Panc1 (cell line): ENCODE data around the gene FSD1. TPM values are rescaled to one million over a fixed set of nuclear protein-coding genes. Genes with fewer than 3 reads are reported as not detected.

Source experiments
- ATAC-seq: fragments of 200-7000 bp; cut with Tn5 transposase; 2 replicates; pipeline ENCODE4 v1.9.1; 2020; ENCODE audit warnings: mild to moderate bottlenecking, moderate library complexity
- BruUV-seq: library from RNA; stranded (reverse); fragments of 400-500 nt; replicated peaks from 2 replicates; lab custom pipeline; 2021; lab: Mats Ljungman, UMichigan
- CTCF ChIA-PET: fragments of 300-600 bp; sonication (Branson Sonifier 250); formaldehyde crosslinking; loops from one replicate; lab custom pipeline; 2022; ENCODE audit warnings: antibody characterized with exemption; lab: Charles Lee
- POLR2A ChIA-PET: fragments of 300-600 bp; sonication (Branson Sonifier 250); formaldehyde crosslinking; loops from one replicate; lab custom pipeline; 2022; ENCODE audit warnings: antibody characterized with exemption; lab: Charles Lee
- DNase-seq: peaks from one replicate; pipeline ENCODE4 v3.0.0-alpha.2; 2010; ENCODE audit warnings: low read depth, low spot score
- H3K27ac ChIP-seq: 2 replicates; pipeline ENCODE4 v1.5.1; 2011; ENCODE audit warnings: mild to moderate bottlenecking, low read length, inconsistent platforms
- H3K27me3 ChIP-seq: fragments of 200-500 bp; sonication (Bioruptor generic); 2 replicates; pipeline ENCODE4 v1.6.0; 2014; ENCODE audit warnings: low read length, inconsistent platforms; ENCODE audit not compliant: control insufficient read depth, insufficient read depth
- H3K36me3 ChIP-seq: fragments of 200-500 bp; sonication (Bioruptor generic); 2 replicates; pipeline ENCODE4 v1.5.1; 2014; ENCODE audit warnings: inconsistent platforms, mild to moderate bottlenecking, low read length, moderate library complexity; ENCODE audit not compliant: control insufficient read depth, insufficient read depth
- H3K4me1 ChIP-seq: 2 replicates; pipeline ENCODE4 v1.5.1; 2011; ENCODE audit warnings: inconsistent platforms, mild to moderate bottlenecking, low read length, moderate library complexity; ENCODE audit not compliant: control insufficient read depth, insufficient read depth
- H3K4me3 ChIP-seq, 2 experiments: 2 replicates each; pipeline ENCODE4 v1.5.1; 2011 to 2012; ENCODE audit warnings: low read depth in 2 of 2, low read length in 2 of 2, mild to moderate bottlenecking in 2 of 2, inconsistent platforms in 1 of 2, moderate library complexity in 1 of 2
- H3K9me3 ChIP-seq: fragments of 200-500 bp; sonication (Bioruptor generic); 2 replicates; pipeline ENCODE4 v1.5.1; 2014; ENCODE audit warnings: low read depth, mild to moderate bottlenecking, inconsistent platforms, low read length, moderate library complexity; ENCODE audit not compliant: control insufficient read depth, insufficient read depth
- CTCF ChIP-seq: fragments of 450-650 bp; IDR thresholded peaks from 2 replicates; pipeline ENCODE4 v1.5.1; 2017; ENCODE audit warnings: mild to moderate bottlenecking
- POLR2AphosphoS5 ChIP-seq: IDR thresholded peaks from 2 replicates; pipeline ENCODE4 v1.6.1; 2012; ENCODE audit warnings: mild to moderate bottlenecking, low read depth, low read length, moderate library complexity
- SIN3A ChIP-seq: IDR thresholded peaks from 2 replicates; pipeline ENCODE4 v1.6.1; 2012; ENCODE audit warnings: low read depth, mild to moderate bottlenecking, low read length, moderate library complexity, borderline replicate concordance; ENCODE audit not compliant: insufficient read depth
- TCF7L2 ChIP-seq: IDR thresholded peaks from 2 replicates; pipeline ENCODE4 v1.6.1; 2011; ENCODE audit warnings: mild to moderate bottlenecking, low read depth, low read length, inconsistent platforms
- in situ Hi-C: cut with HindIII; loops from 2 replicates; pipeline ENCODE4 v1.10.0; 2016; ENCODE audit warnings: low sequenced_read_pairs, low pct_unique_long_range_greater_than_20kb
- intact Hi-C: fragments of 100-400 bp; cut with micrococcal nuclease; formaldehyde crosslinking; loops from one replicate; pipeline ENCODE4 v1.10.0; 2022; ENCODE audit not compliant: unreplicated experiment
- total RNA-seq: library from RNA; stranded (reverse); gene quantifications from one replicate; pipeline ENCODE4 v1.2.1, GENCODE V29; 2021; ENCODE audit not compliant: unreplicated experiment
- TF ChIP-seq, protein P1 (sequence below), 2 experiments: IDR thresholded peaks; 2 replicates each; pipeline ENCODE4 v1.6.1; 2011 to 2012; ENCODE audit warnings: low read depth in 2 of 2, control low read depth in 1 of 2, low read length in 1 of 2, mild to moderate bottlenecking in 1 of 2, moderate library complexity in 1 of 2; ENCODE audit not compliant: insufficient read depth in 1 of 2

FSD1 gene
- total RNA-seq, 1 experiment from 2014 or later = 12.1 TPM

DNA sequence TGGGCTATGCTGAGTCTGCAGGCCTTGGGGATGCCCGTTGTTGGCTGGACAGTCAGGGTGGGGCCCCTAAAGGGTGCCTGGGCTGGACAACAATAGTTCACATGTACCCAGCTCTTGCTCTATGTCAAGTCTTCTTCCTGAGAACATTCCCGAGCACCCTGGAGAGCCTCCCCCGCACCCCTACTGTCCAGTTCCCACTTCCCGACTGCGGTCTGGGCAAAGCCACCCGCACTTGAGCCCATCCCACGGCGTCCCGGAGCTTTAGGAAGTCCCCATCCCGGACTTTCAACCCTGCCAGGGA, 37.9 kb downstream of the FSD1 start:
- intact Hi-C loops = no loop called here
- H3K4me3 ChIP-seq = peak overlapping the region; percentile 66 to 81
- 0 out of 2 replicates have a peak, but pooled peaks have one; percentile 1 for ATAC-seq
- TF ChIP-seq TCF7L2 (no peak), CTCF (no peak), POLR2AphosphoS5 (no peak), SIN3A (no peak)
- TF ChIP-seq, protein P1, sequence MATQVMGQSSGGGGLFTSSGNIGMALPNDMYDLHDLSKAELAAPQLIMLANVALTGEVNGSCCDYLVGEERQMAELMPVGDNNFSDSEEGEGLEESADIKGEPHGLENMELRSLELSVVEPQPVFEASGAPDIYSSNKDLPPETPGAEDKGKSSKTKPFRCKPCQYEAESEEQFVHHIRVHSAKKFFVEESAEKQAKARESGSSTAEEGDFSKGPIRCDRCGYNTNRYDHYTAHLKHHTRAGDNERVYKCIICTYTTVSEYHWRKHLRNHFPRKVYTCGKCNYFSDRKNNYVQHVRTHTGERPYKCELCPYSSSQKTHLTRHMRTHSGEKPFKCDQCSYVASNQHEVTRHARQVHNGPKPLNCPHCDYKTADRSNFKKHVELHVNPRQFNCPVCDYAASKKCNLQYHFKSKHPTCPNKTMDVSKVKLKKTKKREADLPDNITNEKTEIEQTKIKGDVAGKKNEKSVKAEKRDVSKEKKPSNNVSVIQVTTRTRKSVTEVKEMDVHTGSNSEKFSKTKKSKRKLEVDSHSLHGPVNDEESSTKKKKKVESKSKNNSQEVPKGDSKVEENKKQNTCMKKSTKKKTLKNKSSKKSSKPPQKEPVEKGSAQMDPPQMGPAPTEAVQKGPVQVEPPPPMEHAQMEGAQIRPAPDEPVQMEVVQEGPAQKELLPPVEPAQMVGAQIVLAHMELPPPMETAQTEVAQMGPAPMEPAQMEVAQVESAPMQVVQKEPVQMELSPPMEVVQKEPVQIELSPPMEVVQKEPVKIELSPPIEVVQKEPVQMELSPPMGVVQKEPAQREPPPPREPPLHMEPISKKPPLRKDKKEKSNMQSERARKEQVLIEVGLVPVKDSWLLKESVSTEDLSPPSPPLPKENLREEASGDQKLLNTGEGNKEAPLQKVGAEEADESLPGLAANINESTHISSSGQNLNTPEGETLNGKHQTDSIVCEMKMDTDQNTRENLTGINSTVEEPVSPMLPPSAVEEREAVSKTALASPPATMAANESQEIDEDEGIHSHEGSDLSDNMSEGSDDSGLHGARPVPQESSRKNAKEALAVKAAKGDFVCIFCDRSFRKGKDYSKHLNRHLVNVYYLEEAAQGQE (IDR thresholded peaks at IDR 0.05; ENCODE audit: insufficient read depth in 1 of 2, low read depth in 2 of 2, low read length in 1 of 2) = no peak
- POLR2A ChIA-PET = no interaction called here
- CTCF ChIA-PET = interaction anchor here (1.1 to 2.1 kb wide), 2 partner anchors 10 to 75 kb away, joined by 3 to 11 read pairs; no protein-coding TSS in a partner anchor
- H3K27me3 ChIP-seq = no peaks in the 10 kb centered on the region
- TSS peak; percentile 97 for BruUV-seq
- no peaks in the 10 kb centered on the region for H3K9me3 ChIP-seq
- H3K36me3 ChIP-seq = no peaks in the 10 kb centered on the region; the same call in 1 of the 2 replicates
- H3K27ac ChIP-seq = peak overlapping the region; percentile 85
- in situ Hi-C loops = no loop called here
- DNase-seq = no peak
- H3K4me1 ChIP-seq = peaks cover 4% of the 10 kb centered on the region

GRCh38 chr19:4342615-4343369, 38.4 kb downstream of the FSD1 start:
- Histone ChIP-seq H3K27me3 (no peaks in the 10 kb centered on the region), H3K36me3 (no peaks in the 10 kb centered on the region; the same call in 1 of the 2 replicates), H3K9me3 (no peaks in the 10 kb centered on the region), H3K27ac (peak overlapping the region; percentile 85), H3K4me1 (peaks cover 4% of the 10 kb centered on the region), H3K4me3 (peak overlapping the region; percentile 66 to 81)
- peak; percentile 95 for TF ChIP-seq POLR2AphosphoS5
- TF ChIP-seq, protein P1 (IDR thresholded peaks at IDR 0.05; ENCODE audit: insufficient read depth in 1 of 2, low read depth in 2 of 2, low read length in 1 of 2) = no peak
- TF ChIP-seq TCF7L2 = peak; percentile 68; the same call in 1 of the 2 replicates
- TF ChIP-seq SIN3A = 0 out of 2 replicates have a peak, but pooled peaks have one; percentile 28
- TF ChIP-seq CTCF = no peak
- ChIA-PET CTCF (interaction anchor here (0.5 to 2.1 kb wide), 4 partner anchors 10 to 355 kb away, joined by 3 to 11 read pairs (median 6); no protein-coding TSS in a partner anchor), POLR2A (no interaction called here)
- ATAC-seq (peak; percentile 94), DNase-seq (peak; percentile 99)
- intact Hi-C loops = no loop called here
- BruUV-seq = no TSS peak
- in situ Hi-C loops = no loop called here
